Left lung (tissue), 10 donors: ENCODE data around the gene CHCHD6. TPM values are rescaled to one million over a fixed set of nuclear protein-coding genes. Genes with fewer than 3 reads are reported as not detected.
"Not testable (repeated sequence)": the region's sequence is repeated elsewhere in the genome, so short reads cannot be mapped to it uniquely, and the experiment has no call there.

ENCODE experiments used
- ATAC-seq: fragments of 200-7000 bp; cut with Tn5 transposase; one replicate; pipeline ENCODE4 v1.9.1; 2020; ENCODE audit warnings: moderate library complexity
- DNase-seq, 4 donors: peaks; one replicate each; pipeline ENCODE4 v3.0.0-alpha.2; 2013 to 2020
- H3K27ac ChIP-seq, 2 donors: fragments of 200-600 bp; sonication (generic) in 1 of 2; one replicate each; pipeline versions ENCODE4 v1.5.0 to v1.8.0; 2020 to 2021
- H3K27me3 ChIP-seq, 2 donors: fragments of 200-600 bp; sonication (generic) in 1 of 2; one replicate each; pipeline versions ENCODE4 v1.5.0 to v1.8.0; 2020 to 2021
- H3K36me3 ChIP-seq, 2 donors: fragments of 200-600 bp; sonication (generic) in 1 of 2; one replicate each; pipeline versions ENCODE4 v1.5.0 to v1.8.0; 2020 to 2021
- H3K4me1 ChIP-seq, 2 donors: fragments of 200-600 bp; one replicate each; pipeline ENCODE4 v1.8.0; 2021
- H3K4me3 ChIP-seq, 2 donors: fragments of 200-600 bp; sonication (generic) in 1 of 2; one replicate each; pipeline versions ENCODE4 v1.5.0 to v1.8.0; 2020 to 2021; ENCODE audit warnings: mild to moderate bottlenecking in 1 of 2
- H3K9me3 ChIP-seq, 2 donors: fragments of 200-600 bp; sonication (generic) in 1 of 2; one replicate each; pipeline versions ENCODE4 v1.5.0 to v1.8.0; 2020 to 2021
- CTCF ChIP-seq, 2 donors: fragments of 200-600 bp; sonication (generic) in 1 of 2; IDR thresholded peaks; one replicate each; pipeline versions ENCODE4 v1.5.0 to v1.8.0; 2021; ENCODE audit warnings: antibody characterized with exemption in 2 of 2
- intact Hi-C, 2 donors: fragments of 100-400 bp; cut with DNase I; formaldehyde crosslinking; loops; one replicate each; pipeline versions ENCODE4 v1.11.2 to v1.14.2; 2022
- polyA plus RNA-seq, 6 donors: library from polyadenylated mRNA; unstranded; fragments of 120-200 nt; gene quantifications; one replicate each; pipeline ENCODE4 v1.2.1, GENCODE V29; 2013; ENCODE audit not compliant: insufficient read length in 6 of 6
- total RNA-seq, 2 donors: library from RNA; stranded (reverse); fragmentation: NEBNext Ultra II Directional; extraction: Animal tissue kit (Norgen Biotek cat#: 25700); gene quantifications; one replicate each; pipeline ENCODE4 v1.2.1, GENCODE V29; 2021
- donor health status: DM: no; HTN: yes; CAD: no.
- donor health status: DM: no; HTN: no; CAD: no.

CHCHD6 gene
- total and polyA plus RNA-seq, 8 donors: 11.8 to 21.1 (median 18.4) TPM

GRCh38 chr3:126784254-126784653 lies 80.2 kb downstream of the CHCHD6 start:
- peaks cover 0 to 8% of the 10 kb centered on the region in 2 donors for H3K4me1 ChIP-seq
- no peaks in the 10 kb centered on the region for H3K9me3 ChIP-seq
- no peaks in the 10 kb centered on the region for H3K27me3 ChIP-seq
- H3K4me3 ChIP-seq: no peak overlapping the region
- no peak for TF ChIP-seq CTCF (IDR thresholded peaks at IDR 0.05)
- DNase-seq: no peak
- H3K36me3 ChIP-seq: no peaks in the 10 kb centered on the region
- intact Hi-C loops: no loop called here
- H3K27ac ChIP-seq: peak overlapping the region in 1 of 2 donors; percentile 18
- no peak for ATAC-seq

GRCh38 chr3:126791320-126791719 lies 87.3 kb downstream of the CHCHD6 start:
- H3K4me3 ChIP-seq, DNase-seq, H3K27ac ChIP-seq, H3K4me1 ChIP-seq, H3K27me3 ChIP-seq, ATAC-seq, intact Hi-C loops, H3K36me3 ChIP-seq: not testable (repeated sequence)
- peaks cover 0 to 18% of the 10 kb centered on the region in 2 donors for H3K9me3 ChIP-seq

- H3K4me1 ChIP-seq: no peaks in the 10 kb centered on the region
- no peak for TF ChIP-seq CTCF (IDR thresholded peaks at IDR 0.05)
Measured at GRCh38 chr3:126792998-126793397, 89.0 kb downstream of the CHCHD6 start.

GRCh38 chr3:126797563-126797962 lies 93.5 kb downstream of the CHCHD6 start:
- ATAC-seq: no peak
- Histone ChIP-seq H3K27me3 (no peaks in the 10 kb centered on the region), H3K4me1 (no peaks in the 10 kb centered on the region), H3K4me3 (no peak overlapping the region), H3K27ac (no peak overlapping the region), H3K36me3 (no peaks in the 10 kb centered on the region), H3K9me3 (peaks cover 0 to 15% of the 10 kb centered on the region in 2 donors)
- no peak for DNase-seq
- no peak for TF ChIP-seq CTCF (IDR thresholded peaks at IDR 0.05)
- intact Hi-C loops: no loop called here

More at GRCh38 chr3:126792998-126793397, 89.0 kb downstream of the CHCHD6 start:
- no peak for ATAC-seq
- H3K27me3 ChIP-seq: no peaks in the 10 kb centered on the region
- H3K9me3 ChIP-seq: peaks cover 0 to 18% of the 10 kb centered on the region in 2 donors
- intact Hi-C loops: no loop called here
- no peaks in the 10 kb centered on the region for H3K36me3 ChIP-seq
- no peak overlapping the region for H3K4me3 ChIP-seq
- no peak overlapping the region for H3K27ac ChIP-seq
- DNase-seq: no peak

GRCh38 chr3:126798521-126798920 lies 94.5 kb downstream of the CHCHD6 start:
- H3K9me3 ChIP-seq: peaks cover 0 to 10% of the 10 kb centered on the region in 2 donors
- H3K36me3 ChIP-seq: no peaks in the 10 kb centered on the region
- no peak overlapping the region for H3K4me3 ChIP-seq
- no peak for TF ChIP-seq CTCF (IDR thresholded peaks at IDR 0.05)
- intact Hi-C loops: no loop called here
- no peak overlapping the region for H3K27ac ChIP-seq
- ATAC-seq: no peak
- H3K4me1 ChIP-seq: no peaks in the 10 kb centered on the region
- DNase-seq: no peak
- H3K27me3 ChIP-seq: no peaks in the 10 kb centered on the region

GRCh38 chr3:126799099-126799498 lies 95.1 kb downstream of the CHCHD6 start:
- no peak overlapping the region for H3K4me3 ChIP-seq
- ATAC-seq: peak; percentile 34

GRCh38 chr3:126801312-126801711 lies 97.3 kb downstream of the CHCHD6 start:
- intact Hi-C loops, H3K9me3 ChIP-seq, H3K36me3 ChIP-seq, H3K27me3 ChIP-seq, ATAC-seq, H3K4me3 ChIP-seq, DNase-seq, H3K4me1 ChIP-seq, H3K27ac ChIP-seq: not testable (repeated sequence)

More at GRCh38 chr3:126799099-126799498, 95.1 kb downstream of the CHCHD6 start:
- peaks cover 0 to 6% of the 10 kb centered on the region in 2 donors for H3K9me3 ChIP-seq
- no peaks in the 10 kb centered on the region for H3K36me3 ChIP-seq
- no peaks in the 10 kb centered on the region for H3K4me1 ChIP-seq
- intact Hi-C loops: no loop called here
- no peak for TF ChIP-seq CTCF (IDR thresholded peaks at IDR 0.05)
- no peak overlapping the region for H3K27ac ChIP-seq
- no peaks in the 10 kb centered on the region for H3K27me3 ChIP-seq
- no peak for DNase-seq
